Panc1 (cell line): ENCODE measurements around the gene ATP11A. TPM values are rescaled to one million over a fixed set of nuclear protein-coding genes. Genes with fewer than 3 reads are reported as not detected.

Source experiments
- ATAC-seq: fragments of 200-7000 bp; cut with Tn5 transposase; 2 replicates; pipeline ENCODE4 v1.9.1; 2020; ENCODE audit warnings: mild to moderate bottlenecking, moderate library complexity
- BruUV-seq: library from RNA; stranded (reverse); fragments of 400-500 nt; replicated peaks from 2 replicates; lab custom pipeline; 2021; lab: Mats Ljungman, UMichigan
- CTCF ChIA-PET: fragments of 300-600 bp; sonication (Branson Sonifier 250); formaldehyde crosslinking; loops from one replicate; lab custom pipeline; 2022; ENCODE audit warnings: antibody characterized with exemption; lab: Charles Lee
- POLR2A ChIA-PET: fragments of 300-600 bp; sonication (Branson Sonifier 250); formaldehyde crosslinking; loops from one replicate; lab custom pipeline; 2022; ENCODE audit warnings: antibody characterized with exemption; lab: Charles Lee
- DNase-seq: peaks from one replicate; pipeline ENCODE4 v3.0.0-alpha.2; 2010; ENCODE audit warnings: low read depth, low spot score
- H3K27ac ChIP-seq: 2 replicates; pipeline ENCODE4 v1.5.1; 2011; ENCODE audit warnings: mild to moderate bottlenecking, low read length, inconsistent platforms
- H3K27me3 ChIP-seq: fragments of 200-500 bp; sonication (Bioruptor generic); 2 replicates; pipeline ENCODE4 v1.6.0; 2014; ENCODE audit warnings: low read length, inconsistent platforms; ENCODE audit not compliant: control insufficient read depth, insufficient read depth
- H3K36me3 ChIP-seq: fragments of 200-500 bp; sonication (Bioruptor generic); 2 replicates; pipeline ENCODE4 v1.5.1; 2014; ENCODE audit warnings: inconsistent platforms, mild to moderate bottlenecking, low read length, moderate library complexity; ENCODE audit not compliant: control insufficient read depth, insufficient read depth
- H3K4me1 ChIP-seq: 2 replicates; pipeline ENCODE4 v1.5.1; 2011; ENCODE audit warnings: inconsistent platforms, mild to moderate bottlenecking, low read length, moderate library complexity; ENCODE audit not compliant: control insufficient read depth, insufficient read depth
- H3K4me3 ChIP-seq, 2 experiments: 2 replicates each; pipeline ENCODE4 v1.5.1; 2011 to 2012; ENCODE audit warnings: low read depth in 2 of 2, low read length in 2 of 2, mild to moderate bottlenecking in 2 of 2, inconsistent platforms in 1 of 2, moderate library complexity in 1 of 2
- H3K9me3 ChIP-seq: fragments of 200-500 bp; sonication (Bioruptor generic); 2 replicates; pipeline ENCODE4 v1.5.1; 2014; ENCODE audit warnings: low read depth, mild to moderate bottlenecking, inconsistent platforms, low read length, moderate library complexity; ENCODE audit not compliant: control insufficient read depth, insufficient read depth
- CTCF ChIP-seq: fragments of 450-650 bp; IDR thresholded peaks from 2 replicates; pipeline ENCODE4 v1.5.1; 2017; ENCODE audit warnings: mild to moderate bottlenecking
- POLR2AphosphoS5 ChIP-seq: IDR thresholded peaks from 2 replicates; pipeline ENCODE4 v1.6.1; 2012; ENCODE audit warnings: mild to moderate bottlenecking, low read depth, low read length, moderate library complexity
- REST ChIP-seq, 2 experiments: IDR thresholded peaks; 2 replicates each; pipeline ENCODE4 v1.6.1; 2011 to 2012; ENCODE audit warnings: low read depth in 2 of 2, control low read depth in 1 of 2, low read length in 1 of 2, mild to moderate bottlenecking in 1 of 2, moderate library complexity in 1 of 2; ENCODE audit not compliant: insufficient read depth in 1 of 2
- SIN3A ChIP-seq: IDR thresholded peaks from 2 replicates; pipeline ENCODE4 v1.6.1; 2012; ENCODE audit warnings: low read depth, mild to moderate bottlenecking, low read length, moderate library complexity, borderline replicate concordance; ENCODE audit not compliant: insufficient read depth
- TCF7L2 ChIP-seq: IDR thresholded peaks from 2 replicates; pipeline ENCODE4 v1.6.1; 2011; ENCODE audit warnings: mild to moderate bottlenecking, low read depth, low read length, inconsistent platforms
- in situ Hi-C: cut with HindIII; loops from 2 replicates; pipeline ENCODE4 v1.10.0; 2016; ENCODE audit warnings: low sequenced_read_pairs, low pct_unique_long_range_greater_than_20kb
- intact Hi-C: fragments of 100-400 bp; cut with micrococcal nuclease; formaldehyde crosslinking; loops from one replicate; pipeline ENCODE4 v1.10.0; 2022; ENCODE audit not compliant: unreplicated experiment
- total RNA-seq: library from RNA; stranded (reverse); gene quantifications from one replicate; pipeline ENCODE4 v1.2.1, GENCODE V29; 2021; ENCODE audit not compliant: unreplicated experiment

Gene ATP11A
- total RNA-seq, 1 experiment from 2014 or later: 85.8 TPM

GRCh38 chr13:112900226-112900600 lies 210.4 kb downstream of the ATP11A start:
- H3K4me3 ChIP-seq: no peak overlapping the region
- in situ Hi-C loops (no loop called here), intact Hi-C loops (no loop called here)
- DNase-seq (no peak), ATAC-seq (no peak)
- H3K4me1 ChIP-seq: no peaks in the 10 kb centered on the region
- BruUV-seq: no TSS peak
- H3K36me3 ChIP-seq: no peaks in the 10 kb centered on the region
- ChIA-PET CTCF (no interaction called here), POLR2A (no interaction called here)
- H3K9me3 ChIP-seq: no peaks in the 10 kb centered on the region
- TF ChIP-seq TCF7L2 (no peak), CTCF (no peak), SIN3A (no peak), REST (IDR thresholded peaks at IDR 0.05; ENCODE audit: insufficient read depth in 1 of 2, low read depth in 2 of 2, low read length in 1 of 2) (no peak), POLR2AphosphoS5 (no peak)
- H3K27me3 ChIP-seq: no peaks in the 10 kb centered on the region
- no peak overlapping the region for H3K27ac ChIP-seq

GRCh38 chr13:112900691-112901091 lies 210.9 kb downstream of the ATP11A start:
- DNase-seq (no peak), ATAC-seq (no peak)
- no peaks in the 10 kb centered on the region for H3K9me3 ChIP-seq
- in situ Hi-C loops (no loop called here), intact Hi-C loops (no loop called here)
- H3K36me3 ChIP-seq: no peaks in the 10 kb centered on the region
- ChIA-PET POLR2A (no interaction called here), CTCF (no interaction called here)
- no peaks in the 10 kb centered on the region for H3K4me1 ChIP-seq
- no peak overlapping the region for H3K27ac ChIP-seq
- no TSS peak for BruUV-seq
- no peaks in the 10 kb centered on the region for H3K27me3 ChIP-seq
- no peak overlapping the region for H3K4me3 ChIP-seq
- TF ChIP-seq REST (IDR thresholded peaks at IDR 0.05; ENCODE audit: insufficient read depth in 1 of 2, low read depth in 2 of 2, low read length in 1 of 2) (no peak), CTCF (no peak), SIN3A (no peak)
